NT2/D1 (cell line): ENCODE data around the gene RAB9A.

ENCODE experiments used
- SUZ12 ChIP-seq: IDR thresholded peaks from 2 replicates; pipeline ENCODE4 v1.6.1; 2011; ENCODE audit not compliant: insufficient read length, insufficient read depth; ENCODE audit errors: extremely low read depth
- ZNF274 ChIP-seq: IDR thresholded peaks from 2 replicates; pipeline ENCODE4 v1.6.1; 2011; ENCODE audit warnings: mild to moderate bottlenecking, low read depth, low read length

- no peak for TF ChIP-seq SUZ12
- no peak for TF ChIP-seq ZNF274
Measured at GRCh38 chrX:13645464-13646153, 43.3 kb upstream of the RAB9A start.
